Activated CD4-positive, CD25-positive, alpha-beta regulatory T cell treated with anti-CD3 and anti-CD28 coated beads, Interleukin-2, amount 50 U/mL, for 16 hours (primary cell): ENCODE data around the gene ARHGAP8.

ENCODE experiments used
- DNase-seq: peaks from one replicate; pipeline ENCODE4 v3.0.0-alpha.2; 2020; ENCODE audit warnings: low read depth, low spot score

Gene ARHGAP8

DNA sequence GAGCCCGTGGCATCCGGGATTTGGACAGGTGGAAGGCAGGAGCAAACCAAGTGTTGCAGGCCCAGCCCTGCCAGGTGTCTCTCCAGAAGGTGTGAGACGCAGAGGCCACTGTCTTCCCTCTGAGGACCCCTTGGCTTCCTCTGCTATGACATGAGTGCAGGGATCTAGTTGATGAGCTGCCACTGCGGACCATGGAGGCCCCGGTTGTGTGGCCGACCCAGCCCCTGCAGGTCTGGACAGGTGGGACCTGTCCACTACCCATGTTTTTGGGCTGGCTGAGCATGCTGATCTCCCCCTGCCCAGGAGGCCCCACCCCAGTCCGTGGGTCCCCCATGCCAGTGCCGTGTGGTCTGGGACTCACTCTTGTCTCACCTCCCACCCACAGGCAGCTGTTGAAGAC is 27.5 kb upstream of the ARHGAP8 start:
- DNase-seq = no peak

DNA sequence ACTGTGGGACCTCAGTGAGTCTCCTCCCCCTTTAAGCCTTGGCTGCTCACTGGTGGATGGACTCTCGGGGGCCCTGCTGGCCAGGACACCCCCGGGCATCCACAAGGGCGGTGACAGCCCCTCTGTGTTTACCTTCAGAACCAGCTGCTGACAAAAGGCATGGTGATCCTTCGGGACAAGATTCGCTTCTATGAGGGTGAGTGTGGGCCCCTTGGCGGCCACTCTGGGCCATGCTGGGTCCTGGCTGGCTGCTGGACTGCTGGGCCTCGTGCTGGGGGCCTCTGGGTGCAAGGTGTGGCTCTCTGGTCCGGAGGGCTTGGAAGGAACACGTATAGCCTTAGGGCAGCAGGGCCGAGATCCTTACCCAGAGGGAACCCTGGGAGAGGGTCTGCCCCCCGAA is 25.9 kb upstream of the ARHGAP8 start:
- no peak for DNase-seq

DNA sequence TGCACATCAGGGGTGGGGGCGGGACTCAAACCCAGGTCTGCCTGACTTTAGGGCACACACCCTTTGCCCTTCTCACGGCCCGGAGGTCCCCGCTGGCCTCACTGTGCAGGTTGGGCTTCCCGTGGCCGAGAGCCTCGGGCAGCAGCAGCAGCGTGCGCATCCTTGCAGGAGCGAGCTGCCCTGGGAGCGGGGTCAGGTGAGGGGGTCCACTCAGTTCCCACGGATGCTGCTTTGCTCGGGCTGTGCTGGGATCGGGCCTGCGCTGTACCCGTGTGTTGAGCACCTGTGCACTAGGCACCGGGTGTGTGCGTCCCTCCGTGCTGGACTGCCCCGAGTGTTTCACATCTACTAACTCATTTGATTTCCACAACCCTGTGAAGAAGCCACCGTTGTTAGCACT is 25.2 kb upstream of the ARHGAP8 start:
- no peak for DNase-seq

DNA sequence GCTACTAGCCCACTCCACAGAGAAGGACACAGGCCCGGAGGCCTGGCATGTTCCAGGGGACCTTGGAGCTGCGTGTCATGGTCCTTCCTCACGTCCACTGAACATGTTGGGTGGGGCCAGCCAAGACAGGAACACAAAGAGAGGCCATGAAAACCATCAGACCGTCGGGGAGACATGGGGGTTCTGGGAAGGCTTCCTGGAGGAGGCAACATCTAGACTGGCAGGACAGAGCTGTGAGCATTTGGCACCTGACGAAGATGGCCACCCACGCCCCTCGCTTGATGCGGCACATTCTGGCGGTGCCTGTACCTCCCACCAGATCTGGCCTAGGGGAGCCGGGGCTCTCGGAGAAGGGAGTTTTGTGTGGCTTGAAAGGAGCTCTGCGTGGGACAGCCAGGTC is 24.7 kb upstream of the ARHGAP8 start:
- no peak for DNase-seq

DNA sequence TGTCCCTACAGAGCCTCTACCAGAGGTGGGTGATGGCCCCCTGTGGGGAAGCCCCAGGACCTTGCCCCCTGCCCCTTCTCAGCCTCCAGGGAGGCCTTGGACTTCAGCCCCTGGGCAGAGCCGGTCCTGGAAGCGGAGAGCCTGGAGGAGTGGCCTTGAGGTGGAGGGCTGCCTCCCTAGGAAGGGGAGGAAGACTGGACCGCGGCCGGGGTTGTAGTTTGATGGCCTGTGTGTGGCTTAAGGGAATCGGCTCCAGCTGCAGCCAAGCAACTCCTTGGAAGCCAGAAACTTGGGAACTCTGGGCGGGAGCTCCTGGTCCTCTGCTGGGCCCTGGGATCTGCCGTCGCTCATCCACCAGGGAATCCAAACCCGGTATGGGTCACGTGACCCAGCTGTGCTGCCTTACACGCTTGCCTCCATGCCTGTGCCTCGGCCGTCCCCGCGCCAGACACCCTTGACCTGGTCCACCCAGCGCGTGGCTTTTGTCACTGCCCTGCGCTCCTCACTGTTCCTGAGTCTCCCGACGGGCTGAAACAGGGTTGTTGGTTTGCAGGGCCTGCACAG is 23.5 kb upstream of the ARHGAP8 start:
- DNase-seq = no peak

DNA sequence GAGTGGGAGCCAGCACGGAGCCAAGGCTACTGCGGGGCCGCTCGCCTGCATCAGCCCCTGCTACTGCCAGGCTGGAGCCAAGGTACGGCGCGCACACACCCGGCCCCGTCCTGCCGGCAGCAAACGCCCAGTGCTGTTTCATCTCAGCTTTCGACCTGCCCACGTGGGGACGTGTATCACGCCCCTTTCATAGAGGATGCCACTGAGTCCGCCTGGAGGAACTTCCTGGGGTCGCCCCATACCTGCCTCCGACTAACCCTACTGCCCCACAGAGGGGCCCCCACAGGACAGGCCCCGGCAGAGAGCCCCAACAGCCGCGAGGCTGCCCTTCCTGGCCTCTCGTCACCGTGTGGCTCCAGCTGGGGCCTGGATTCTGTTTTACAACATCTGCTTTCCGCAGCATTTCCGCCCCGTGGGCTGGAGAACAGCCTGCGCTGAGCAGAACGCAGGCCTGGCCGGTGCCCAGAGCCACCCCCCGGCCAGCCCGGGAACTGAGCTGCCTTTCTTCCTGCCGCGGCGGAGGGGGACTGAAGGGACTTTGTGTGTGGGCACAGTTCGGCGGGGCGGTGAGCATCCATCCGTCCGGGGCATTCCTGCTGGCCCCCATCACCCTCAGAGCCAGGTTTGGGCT is 22.9 kb upstream of the ARHGAP8 start:
- no peak for DNase-seq

DNA sequence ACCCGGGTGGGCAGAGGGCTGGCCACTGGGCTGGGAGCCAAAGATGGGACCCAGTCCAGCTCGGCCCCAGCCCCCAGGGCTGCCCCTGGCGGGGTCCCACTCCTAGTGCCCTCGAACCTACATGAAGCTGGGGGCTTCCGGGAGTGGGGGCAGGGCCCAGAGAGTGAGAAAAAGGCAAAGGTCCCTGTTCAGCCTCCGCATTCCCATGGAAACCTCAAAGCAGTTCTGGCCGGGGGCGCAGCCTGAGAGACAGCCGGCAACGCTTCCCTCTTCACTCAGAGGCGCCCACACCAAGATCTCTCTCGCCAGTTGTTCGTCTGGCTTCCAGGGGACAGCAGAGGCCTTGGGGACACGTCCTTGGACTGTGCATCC is 22.4 kb upstream of the ARHGAP8 start:
- no peak for DNase-seq

DNA sequence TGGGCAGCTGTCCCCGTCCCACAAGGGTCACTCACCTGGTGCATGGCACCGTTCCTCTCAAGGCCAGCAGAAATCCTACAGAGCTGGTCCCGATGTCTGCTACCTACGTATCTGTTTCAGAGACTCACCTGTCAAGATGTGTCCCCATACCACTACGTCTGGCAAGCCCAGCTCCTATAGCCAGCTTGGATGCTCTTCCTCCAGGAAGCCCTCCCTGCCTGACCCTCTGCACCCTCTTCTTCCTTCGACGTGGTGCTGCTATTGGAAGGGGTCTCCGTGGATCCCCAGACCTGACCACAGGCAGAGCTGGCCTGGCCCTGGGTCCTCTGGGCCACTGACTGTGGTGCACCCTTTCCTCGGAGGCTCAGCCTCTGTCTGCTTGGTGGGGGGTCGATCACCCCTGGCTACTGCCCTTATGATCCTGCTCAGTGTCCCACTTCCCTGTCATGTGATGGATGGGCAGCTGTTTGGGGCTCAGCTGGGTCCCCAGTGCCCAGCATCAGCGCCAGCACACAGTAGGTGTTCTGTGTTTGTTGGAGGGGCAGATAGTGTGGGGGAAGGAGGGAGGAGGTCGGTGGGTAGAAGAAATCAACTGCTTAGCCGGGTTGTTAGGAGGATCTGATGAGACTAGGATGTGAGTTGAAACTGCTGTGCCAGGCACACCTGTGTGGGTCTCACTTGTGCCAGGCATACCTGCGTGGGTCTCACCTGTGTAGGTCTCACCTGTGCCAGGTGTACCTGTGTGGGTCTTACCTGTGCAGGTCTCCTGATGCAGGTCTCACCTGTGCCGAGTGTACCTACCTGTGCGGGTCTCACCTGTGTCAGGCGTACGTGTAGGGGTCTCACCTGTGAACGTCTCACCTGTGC is 21.7 kb upstream of the ARHGAP8 start:
- DNase-seq = no peak

DNA sequence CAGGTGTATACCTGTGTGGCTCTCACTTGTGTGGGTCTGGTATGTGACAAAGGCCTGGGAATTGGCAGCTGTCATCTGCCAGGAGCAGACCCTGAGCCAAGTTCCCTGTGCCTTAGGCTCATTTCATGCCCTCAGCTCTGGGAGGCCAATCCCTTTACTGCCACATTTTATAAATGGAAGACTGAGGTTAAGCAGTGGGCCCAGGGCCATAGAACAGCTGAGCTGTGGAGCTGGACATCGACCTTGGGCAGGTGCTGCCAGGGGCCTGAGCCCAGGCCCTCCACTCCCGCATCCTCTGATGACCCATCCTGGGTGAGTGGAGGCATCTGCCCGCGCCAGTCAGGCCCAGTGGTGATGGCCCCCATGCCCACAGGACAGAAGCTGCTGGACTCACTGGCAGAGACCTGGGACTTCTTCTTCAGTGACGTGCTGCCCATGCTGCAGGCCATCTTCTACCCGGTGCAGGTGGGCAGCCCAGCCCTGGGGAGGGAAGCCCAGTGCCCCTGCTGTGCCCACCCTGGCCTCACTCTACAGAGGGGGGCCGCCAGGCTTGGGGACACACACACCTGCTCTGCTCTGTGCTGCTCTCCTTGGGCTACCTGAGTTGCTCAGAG is 20.9 kb upstream of the ARHGAP8 start:
- no peak for DNase-seq

DNA sequence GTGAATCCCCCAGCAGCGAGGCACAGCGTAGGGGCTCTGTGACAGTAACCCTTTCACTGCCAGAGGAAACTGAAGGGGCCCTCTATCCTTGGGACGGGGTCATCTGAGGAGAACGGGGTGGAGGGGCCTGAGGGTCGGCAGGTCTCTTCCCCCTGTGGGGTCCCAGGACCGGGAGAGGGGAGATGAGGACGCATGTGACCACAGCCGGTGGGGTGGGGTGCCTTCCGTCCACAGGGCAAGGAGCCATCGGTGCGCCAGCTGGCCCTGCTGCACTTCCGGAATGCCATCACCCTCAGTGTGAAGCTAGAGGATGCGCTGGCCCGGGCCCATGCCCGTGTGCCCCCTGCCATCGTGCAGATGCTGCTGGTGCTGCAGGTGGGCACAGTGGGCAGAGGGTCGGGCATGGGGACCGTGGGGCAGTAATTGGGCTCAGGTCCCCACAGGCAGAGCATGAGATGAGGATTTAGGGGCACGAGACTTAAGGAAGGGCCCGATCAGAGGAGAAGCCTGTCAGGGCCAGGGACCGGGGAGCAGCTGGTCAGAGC is 20.3 kb upstream of the ARHGAP8 start:
- DNase-seq = no peak

DNA sequence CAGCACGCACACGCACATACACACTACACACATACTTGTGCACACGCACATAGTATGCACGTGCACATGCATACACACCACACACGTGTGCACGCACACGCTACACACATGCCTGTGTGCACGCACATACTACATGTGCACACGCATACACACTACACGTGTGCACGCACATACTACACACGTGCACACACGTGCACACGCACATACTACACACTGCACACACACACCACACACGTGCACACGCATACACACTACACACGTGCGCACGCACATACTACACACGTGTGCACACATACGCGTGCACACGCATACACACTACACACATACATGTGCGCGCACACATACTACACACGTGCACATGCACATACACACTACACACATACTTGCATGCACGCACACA is 19.7 kb upstream of the ARHGAP8 start:
- no peak for DNase-seq

DNA sequence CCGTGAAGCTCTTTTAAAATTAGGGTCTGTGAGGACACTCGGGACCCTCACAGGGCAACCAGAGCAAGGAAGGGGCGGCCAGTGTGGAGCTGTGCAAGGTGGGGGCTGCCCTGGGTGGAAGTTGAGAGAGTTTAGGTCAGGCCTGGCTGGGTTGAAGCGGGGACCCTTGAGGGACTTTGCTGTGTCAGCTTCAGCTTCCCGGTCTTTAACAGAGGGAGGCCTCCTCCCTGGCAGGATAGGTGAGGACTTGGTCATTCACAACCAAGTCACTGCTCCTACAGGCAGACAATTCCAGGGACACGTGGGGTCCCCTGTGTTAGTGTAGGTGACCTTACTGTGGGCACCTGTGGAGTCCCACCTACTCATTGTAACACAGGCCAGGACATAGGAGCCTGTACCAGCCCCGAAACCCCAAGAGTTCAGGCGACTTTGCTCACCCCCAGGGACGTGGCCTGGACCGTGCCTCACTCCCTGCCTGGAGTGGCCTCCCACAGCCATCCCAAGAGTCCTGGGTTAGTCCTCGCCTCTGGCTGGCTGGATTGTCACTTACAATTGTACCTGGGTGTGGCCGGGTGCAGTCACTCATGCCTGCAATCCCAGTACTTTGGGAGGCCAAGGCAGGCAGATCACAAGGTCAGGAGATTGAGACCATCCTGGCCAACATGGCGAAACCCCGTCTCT is 18.8 kb upstream of the ARHGAP8 start:
- no peak for DNase-seq

DNA sequence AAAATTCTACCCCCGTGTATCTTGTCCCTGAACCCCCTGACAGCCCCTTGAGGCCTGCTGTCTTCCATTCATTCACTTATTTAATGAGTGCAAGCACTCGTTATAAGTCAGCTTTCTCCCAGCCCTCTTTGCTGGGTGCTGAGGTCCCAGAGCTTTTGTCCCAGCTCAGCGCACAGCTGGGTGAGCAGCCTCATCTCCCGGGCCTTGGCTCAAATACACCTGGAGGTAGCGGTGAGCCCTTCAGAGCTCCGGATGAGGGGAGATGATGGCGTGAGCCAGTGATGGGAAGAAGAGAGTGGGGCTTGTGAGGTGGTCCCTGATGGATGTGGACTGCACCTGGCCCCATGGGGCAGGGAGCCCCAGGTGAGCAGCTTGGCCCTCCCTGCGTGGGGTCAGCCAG is 18.1 kb upstream of the ARHGAP8 start:
- no peak for DNase-seq

DNA sequence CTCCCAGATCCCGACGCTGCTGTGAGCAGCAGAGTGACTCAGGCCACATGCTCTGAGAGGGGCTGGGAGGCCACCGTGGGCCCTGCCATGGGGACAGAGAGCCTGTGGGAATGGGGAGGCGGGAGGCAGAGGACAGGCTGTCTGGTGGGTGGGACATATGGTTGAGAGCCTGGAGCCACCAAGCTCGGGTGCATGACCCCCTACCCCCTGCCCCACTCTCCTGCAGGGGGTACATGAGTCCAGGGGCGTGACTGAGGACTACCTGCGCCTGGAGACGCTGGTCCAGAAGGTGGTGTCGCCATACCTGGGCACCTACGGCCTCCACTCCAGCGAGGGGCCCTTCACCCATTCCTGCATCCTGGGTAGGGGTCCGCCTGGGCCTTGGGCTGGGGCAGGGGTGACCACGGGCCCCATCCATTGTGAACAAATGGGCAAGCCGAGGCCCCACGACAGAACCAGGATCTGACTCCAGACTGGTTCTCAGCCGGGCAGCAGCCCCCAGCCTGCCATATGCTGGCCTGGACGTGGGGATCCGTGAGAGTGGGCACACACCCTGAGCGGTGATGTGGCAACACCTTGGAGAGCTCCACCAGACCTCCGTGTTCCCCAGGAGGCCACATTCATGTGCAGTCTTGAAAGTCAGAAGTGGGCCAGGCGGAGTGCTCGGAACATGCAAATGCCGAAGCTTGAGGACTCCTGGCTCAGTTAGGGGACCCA is 17.4 kb upstream of the ARHGAP8 start:
- DNase-seq = no peak

DNA sequence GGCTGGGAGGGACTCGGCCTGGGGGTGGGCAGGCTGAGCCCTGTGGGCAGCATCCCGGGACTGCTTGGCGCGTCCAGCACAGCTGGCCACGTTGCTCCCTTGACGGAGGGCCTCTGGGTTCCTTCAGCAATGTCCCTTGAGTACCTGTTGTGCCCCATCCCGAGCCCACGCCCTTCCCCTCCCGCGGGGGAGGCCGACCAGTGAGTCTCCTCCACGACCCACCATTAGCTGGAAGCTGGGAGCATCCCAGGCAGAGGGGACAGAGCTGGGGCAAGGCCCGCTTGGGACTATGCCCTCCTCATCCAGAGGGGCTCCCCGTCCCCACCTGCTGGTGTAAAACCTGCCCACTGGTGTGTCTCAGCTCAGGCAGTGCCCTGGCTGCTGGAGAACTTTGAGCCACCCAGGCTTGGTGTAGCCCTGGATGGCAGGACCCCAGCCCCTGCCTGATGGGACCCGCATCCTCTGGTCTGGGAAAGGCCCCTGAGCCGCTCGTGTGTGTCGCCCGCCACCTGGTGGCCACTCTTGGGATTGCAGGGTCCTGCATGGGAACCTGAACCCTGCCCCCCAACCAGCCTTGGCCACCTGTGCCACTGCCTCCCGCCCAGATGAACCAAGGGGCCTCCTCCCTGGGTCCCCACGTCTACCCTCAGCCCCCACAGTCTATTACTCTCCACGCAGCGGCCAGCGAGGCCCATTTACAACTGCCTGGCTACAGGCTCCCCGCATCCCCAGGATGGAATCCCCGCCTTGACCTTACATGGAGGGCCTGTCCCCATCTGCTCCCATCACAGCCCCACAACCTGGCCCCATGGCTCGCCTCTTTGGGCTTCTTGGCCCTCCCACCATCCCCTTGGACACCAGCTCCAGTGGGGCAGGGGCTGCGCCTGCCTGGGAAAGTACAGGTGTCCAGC is 16.6 kb upstream of the ARHGAP8 start:
- peak; percentile 73 for DNase-seq

DNA sequence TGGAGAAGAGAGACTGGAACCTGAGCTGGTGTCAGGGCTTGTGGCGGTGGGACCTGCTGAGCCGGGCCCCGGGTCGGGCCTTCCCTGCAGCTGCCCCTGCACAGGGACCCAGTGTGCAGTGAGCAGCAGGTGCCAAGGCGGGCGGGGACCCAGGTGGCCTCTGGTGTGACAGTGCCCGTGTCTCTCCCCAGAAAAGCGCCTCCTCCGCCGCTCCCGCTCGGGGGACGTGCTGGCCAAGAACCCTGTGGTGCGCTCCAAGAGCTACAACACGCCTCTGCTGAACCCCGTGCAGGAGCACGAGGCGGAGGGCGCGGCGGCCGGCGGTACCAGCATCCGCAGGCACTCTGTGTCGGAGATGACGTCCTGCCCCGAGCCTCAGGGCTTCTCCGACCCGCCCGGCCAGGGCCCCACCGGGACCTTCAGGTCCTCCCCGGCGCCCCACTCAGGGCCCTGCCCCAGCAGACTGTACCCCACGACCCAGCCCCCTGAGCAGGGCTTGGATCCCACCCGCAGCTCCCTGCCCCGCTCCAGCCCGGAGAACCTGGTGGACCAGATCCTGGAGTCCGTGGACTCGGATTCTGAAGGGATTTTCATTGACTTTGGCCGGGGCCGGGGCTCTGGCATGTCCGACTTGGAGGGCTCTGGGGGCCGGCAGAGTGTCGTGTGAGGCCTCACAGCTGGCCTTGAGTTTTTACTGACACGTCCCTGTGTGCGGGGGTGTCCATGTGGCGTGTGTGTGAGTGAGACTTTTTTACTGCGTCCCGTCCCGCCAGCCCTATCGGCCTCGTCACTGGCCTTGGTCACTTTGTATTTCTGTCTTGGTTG is 15.6 kb upstream of the ARHGAP8 start:
- DNase-seq = no peak

DNA sequence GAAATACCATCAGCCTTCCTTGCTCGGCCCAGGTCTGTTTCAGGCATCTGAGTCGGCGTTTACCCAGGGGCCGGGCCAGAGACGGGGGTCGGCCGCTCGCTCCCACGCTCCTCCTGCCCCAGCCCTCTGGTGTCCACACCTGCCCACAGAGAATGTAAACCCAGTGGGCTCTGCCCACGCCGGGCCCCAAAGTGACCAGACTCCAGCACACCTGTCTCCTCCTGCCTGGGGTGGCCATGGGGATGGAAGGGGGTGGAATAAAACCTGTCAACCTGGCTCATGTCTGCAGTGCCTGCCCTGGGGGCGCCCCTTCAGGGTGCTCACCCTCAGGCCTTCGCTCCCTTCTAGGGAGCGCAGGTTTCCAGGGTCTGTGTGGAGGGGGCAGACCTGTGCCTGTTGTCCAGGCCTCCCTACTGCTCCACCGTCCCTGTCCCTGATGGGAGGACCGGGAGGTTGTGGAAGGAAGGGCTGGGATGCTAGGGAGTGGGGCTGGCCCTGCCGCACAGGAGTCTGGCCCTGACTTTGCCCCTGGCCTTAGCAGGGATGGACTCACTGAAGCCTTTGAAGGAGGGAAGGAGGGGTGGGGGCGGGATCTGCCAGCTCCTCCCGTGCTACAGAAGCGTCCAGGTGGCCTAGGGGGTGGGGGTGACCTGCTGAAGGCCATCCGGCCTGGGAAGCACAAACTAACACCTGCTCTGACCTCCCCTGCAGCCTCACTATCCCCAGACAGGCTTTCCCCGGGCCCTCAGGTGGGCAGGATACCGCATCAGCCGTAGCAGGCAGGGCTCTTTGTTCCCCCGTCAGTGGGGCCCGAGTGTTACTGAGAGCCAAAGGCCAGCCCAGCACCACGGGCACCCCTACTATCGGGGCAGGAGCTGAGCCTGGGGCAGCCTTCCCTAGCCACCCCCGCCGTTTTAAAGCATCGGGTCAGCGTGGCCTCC is 14.7 kb upstream of the ARHGAP8 start:
- no peak for DNase-seq

DNA sequence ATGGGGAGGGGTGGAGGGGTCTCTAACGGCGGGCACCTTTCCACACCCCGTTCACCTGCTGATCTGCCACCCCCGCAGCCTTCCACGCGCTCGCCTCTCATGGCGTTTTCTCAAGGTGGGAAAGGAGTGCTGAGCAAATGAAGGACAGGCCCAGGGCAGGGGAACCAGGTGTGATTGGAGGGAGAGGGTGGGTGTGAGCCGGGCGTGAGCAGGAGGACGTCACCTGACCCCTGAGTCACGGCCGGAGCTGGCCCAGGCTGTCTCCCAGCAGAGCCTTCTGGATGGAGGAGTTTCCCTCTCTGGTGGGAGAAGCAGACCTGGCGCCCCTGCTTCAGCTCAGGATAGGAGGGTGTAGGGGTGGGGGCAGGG is 14.0 kb upstream of the ARHGAP8 start:
- DNase-seq = no peak
